GM23338 (cell line): ENCODE measurements around the gene RPTOR. TPM values are rescaled to one million over a fixed set of nuclear protein-coding genes. Genes with fewer than 3 reads are reported as not detected.
A peak's percentile ranks its signal among the peaks of the same experiment; 100 is the strongest.

ENCODE experiments used
- ATAC-seq: fragments of 200-7000 bp; cut with Tn5 transposase; 3 replicates; pipeline ENCODE4 v1.9.1; 2020
- DNase-seq: peaks from one replicate; pipeline ENCODE4 v3.0.0-alpha.2; 2015; ENCODE audit warnings: low spot score
- H2AFZ ChIP-seq: fragments of 200-600 bp; sonication (generic); 2 replicates; pipeline ENCODE4 v1.8.0; 2016; ENCODE audit warnings: antibody characterized with exemption, mild to moderate bottlenecking, moderate library complexity
- H3F3A ChIP-seq: fragments of 200-600 bp; sonication (generic); replicated peaks from 2 replicates; pipeline ENCODE4 v1.8.0; 2017; ENCODE audit warnings: antibody characterized with exemption, mixed run types, low read depth
- H3K27ac ChIP-seq: fragments of 200-600 bp; sonication (generic); 2 replicates; pipeline ENCODE4 v1.6.1; 2016; ENCODE audit warnings: low read depth
- H3K27me3 ChIP-seq: fragments of 200-600 bp; sonication (generic); 2 replicates; pipeline ENCODE4 v1.8.0; 2016; ENCODE audit warnings: mild to moderate bottlenecking, mixed run types, moderate library complexity; ENCODE audit not compliant: insufficient read depth
- H3K36me3 ChIP-seq: fragments of 200-600 bp; sonication (generic); 2 replicates; pipeline ENCODE4 v1.8.0; 2016; ENCODE audit warnings: mild to moderate bottlenecking; ENCODE audit not compliant: insufficient read depth
- H3K4me1 ChIP-seq: fragments of 200-600 bp; sonication (generic); 2 replicates; pipeline ENCODE4 v1.8.0; 2016; ENCODE audit warnings: mild to moderate bottlenecking, moderate library complexity; ENCODE audit not compliant: insufficient read depth
- H3K4me2 ChIP-seq: fragments of 200-600 bp; sonication (generic); 2 replicates; pipeline ENCODE4 v1.7.1; 2017; ENCODE audit warnings: mixed run types
- H3K4me3 ChIP-seq: fragments of 200-600 bp; sonication (generic); 2 replicates; pipeline ENCODE4 v1.6.1; 2016; ENCODE audit warnings: mixed run types
- H3K79me2 ChIP-seq: fragments of 200-600 bp; sonication (generic); replicated peaks from 2 replicates; pipeline ENCODE4 v1.8.0; 2017; ENCODE audit warnings: mild to moderate bottlenecking; ENCODE audit not compliant: insufficient read depth
- H3K9me2 ChIP-seq: fragments of 200-600 bp; sonication (generic); 2 replicates; pipeline ENCODE4 v1.8.0; 2017; ENCODE audit not compliant: insufficient read depth
- H4K20me1 ChIP-seq: fragments of 200-600 bp; sonication (generic); replicated peaks from 2 replicates; pipeline ENCODE4 v1.8.0; 2017; ENCODE audit warnings: mild to moderate bottlenecking; ENCODE audit not compliant: insufficient read depth
- H3K27ac Mint-ChIP-seq: 2 replicates; pipeline ENCODE4 v1.8.0; 2020; ENCODE audit warnings: inconsistent platforms, mild to moderate bottlenecking, moderate library complexity, mixed read lengths
- H3K27me3 Mint-ChIP-seq: 3 replicates; pipeline ENCODE4 v1.8.0; 2022; ENCODE audit warnings: low read depth, mild to moderate bottlenecking, moderate library complexity, mixed read lengths, inconsistent platforms; ENCODE audit not compliant: insufficient read depth, poor library complexity
- H3K36me3 Mint-ChIP-seq: 3 replicates; pipeline ENCODE4 v1.8.0; 2021; ENCODE audit warnings: low read depth, mild to moderate bottlenecking, inconsistent platforms, moderate library complexity, mixed read lengths
- H3K4me1 Mint-ChIP-seq: 3 replicates; pipeline ENCODE4 v1.8.0; 2020; ENCODE audit warnings: mild to moderate bottlenecking, inconsistent platforms, mixed read lengths
- H3K4me3 Mint-ChIP-seq: 3 replicates; pipeline ENCODE4 v1.8.0; 2021; ENCODE audit warnings: moderate library complexity, mild to moderate bottlenecking, inconsistent platforms, mixed read lengths
- H3K9me3 Mint-ChIP-seq: 3 replicates; pipeline ENCODE4 v1.8.0; 2020; ENCODE audit warnings: moderate library complexity, mild to moderate bottlenecking, inconsistent platforms, mixed read lengths
- CREB1 ChIP-seq: fragments of 250-450 bp; sonication (Bioruptor Pico); IDR thresholded peaks from 2 replicates; pipeline ENCODE4 v1.5.0; 2020; ENCODE audit warnings: low read depth, mild to moderate bottlenecking, moderate library complexity
- CTCF ChIP-seq, 2 experiments: fragments of 200-600 bp in 1 of 2; sonication (generic) in 1 of 2; conservative IDR thresholded peaks; 2 replicates each; pipeline versions ENCODE4 v1.5.1 to v1.6.1; 2016 to 2017; ENCODE audit warnings: antibody characterized with exemption in 2 of 2, low read depth in 2 of 2, mild to moderate bottlenecking in 2 of 2, moderate library complexity in 1 of 2
- POLR2AphosphoS5 ChIP-seq: IDR thresholded peaks from 2 replicates; pipeline ENCODE4 v1.6.1; 2016; ENCODE audit warnings: antibody characterized with exemption, low read depth
- ZNF114 ChIP-seq: fragments of 250-450 bp; sonication (Bioruptor Pico); IDR thresholded peaks from 2 replicates; pipeline ENCODE4 v1.5.0; 2020; ENCODE audit warnings: mild to moderate bottlenecking, moderate library complexity
- ZNF462 ChIP-seq: fragments of 250-450 bp; sonication (Bioruptor Pico); IDR thresholded peaks from 2 replicates; pipeline ENCODE4 v1.5.0; 2020; ENCODE audit warnings: mild to moderate bottlenecking, moderate library complexity
- polyA plus RNA-seq: library from polyadenylated mRNA; unstranded; fragments of >200 nt; fragmentation: Nextera tagmentation; extraction: Ambion mirVana; gene quantifications from 2 replicates; pipeline ENCODE4 v1.2.1, GENCODE V29; 2016
- total RNA-seq: library from RNA; depleted of rRNA; stranded (reverse); fragments of >200 nt; shearing (Covaris generic); gene quantifications from 2 replicates; pipeline ENCODE4 v1.2.3, GENCODE V29; 2014

The RPTOR gene
- total and polyA plus RNA-seq, 2 experiments from 2014 or later: 9.5 to 38.0 TPM

- no peak for TF ChIP-seq ZNF462 (CRISPR knock-in tag)
- no peak for TF ChIP-seq POLR2AphosphoS5
Observed at GRCh38 chr17:80998118-80998747, 453.6 kb downstream of the RPTOR start (continued).

GRCh38 chr17:80998748-80999535 lies 454.3 kb downstream of the RPTOR start:
- H3K27me3 Mint-ChIP-seq: peaks cover 21% of the 10 kb centered on the region
- H3K27ac ChIP-seq: no peak overlapping the region
- no peaks in the 10 kb centered on the region for H3K9me3 Mint-ChIP-seq
- H3K9me2 ChIP-seq: no peaks in the 10 kb centered on the region
- H3K4me2 ChIP-seq: no peak overlapping the region
- H3K79me2 ChIP-seq: no peaks in the 10 kb centered on the region
- no peak overlapping the region for H3K4me3 Mint-ChIP-seq
- H3K4me3 ChIP-seq: no peak overlapping the region
- H3K4me1 ChIP-seq: no peaks in the 10 kb centered on the region
- no peaks in the 10 kb centered on the region; the same call in 2 of the 3 replicates for H3K4me1 Mint-ChIP-seq
- H3K27me3 ChIP-seq: peaks cover 14% of the 10 kb centered on the region
- 0 out of 2 replicates have a peak, but pooled peaks cover 2% of the 10 kb centered on the region for H3F3A ChIP-seq
- ATAC-seq (peak; percentile 10; the same call in 2 of the 3 replicates), DNase-seq (no peak)
- peaks cover 8% of the 10 kb centered on the region; the same call in 1 of the 3 replicates for H3K36me3 Mint-ChIP-seq
- no peak overlapping the region for H2AFZ ChIP-seq
- no peaks in the 10 kb centered on the region for H3K36me3 ChIP-seq
- no peaks in the 10 kb centered on the region for H4K20me1 ChIP-seq
- no peak overlapping the region for H3K27ac Mint-ChIP-seq
- TF ChIP-seq ZNF114 (CRISPR knock-in tag) (no peak), ZNF462 (CRISPR knock-in tag) (no peak), CTCF (conservative IDR thresholded peaks at IDR 0.05; ENCODE audit: low read depth in 2 of 2) (no peak), CREB1 (CRISPR knock-in tag) (no peak)
